ENCODE data around the gene BFSP1.

BFSP1 gene

DNA sequence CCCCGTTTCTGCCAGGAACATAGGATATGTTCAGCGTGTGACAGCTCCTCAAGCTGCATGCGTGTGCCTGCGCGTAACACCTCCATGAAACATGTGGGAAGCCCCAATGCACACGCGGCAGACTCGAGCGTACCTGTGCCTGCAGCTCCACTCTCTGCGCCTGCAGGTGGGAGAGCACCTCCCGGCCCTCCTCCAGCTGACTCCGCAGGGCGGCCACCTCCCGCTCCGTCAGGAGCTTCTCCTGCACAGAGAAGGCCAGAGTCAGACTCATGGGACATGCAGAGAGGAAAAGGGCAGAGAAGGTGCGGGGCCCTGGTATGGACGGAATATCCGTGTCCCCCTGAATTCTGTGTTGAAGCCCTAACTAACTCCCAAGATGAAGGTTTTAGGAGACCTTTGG is 22.4 kb downstream of the BFSP1 start:
- no CpG with 5 or more reads among the region's 18 CpGs for WGBS (ENCODE audit: extremely low coverage, insufficient coverage, insufficient read length)
- no peak overlapping the region for H4K91ac ChIP-seq (ENCODE audit: low read depth, low read length)
- no peak overlapping the region for H4K12ac ChIP-seq (ENCODE audit: low read depth, low read length)
- no peaks in the 10 kb centered on the region for H3K9me3 ChIP-seq (ENCODE audit: insufficient read depth, low read depth, low read length)
- H3K79me2 ChIP-seq (ENCODE audit: control insufficient read depth, insufficient read depth, low read length, poor library complexity): peaks cover 2% of the 10 kb centered on the region
- H2AFZ ChIP-seq (ENCODE audit: insufficient read depth, low read length, poor library complexity): no peak overlapping the region
- H3K18ac ChIP-seq (ENCODE audit: low read length): no peak overlapping the region
- no peak overlapping the region for H3K4me2 ChIP-seq (ENCODE audit: low read length)
- no peak overlapping the region for H2BK5ac ChIP-seq (ENCODE audit: low read depth, low read length, poor library complexity)
- H3K9ac ChIP-seq (ENCODE audit: low read length): no peak overlapping the region
- no peak overlapping the region for H2AK5ac ChIP-seq (ENCODE audit: low read length)
- no peak overlapping the region for H2BK12ac ChIP-seq (ENCODE audit: low read length)
- H3K14ac ChIP-seq (ENCODE audit: low read length): no peak overlapping the region
- no peak overlapping the region for H3K4me3 ChIP-seq (ENCODE audit: low read depth, low read length)
- H3K27me3 ChIP-seq (ENCODE audit: insufficient read depth, low read length): no peaks in the 10 kb centered on the region
- DNase-seq: no peak
- H3K79me1 ChIP-seq (ENCODE audit: low read length): peaks cover 2% of the 10 kb centered on the region
- no peaks in the 10 kb centered on the region for H3K36me3 ChIP-seq (ENCODE audit: control insufficient read depth in 1 of 2, insufficient read depth in 2 of 2, low read length in 2 of 2)
- H4K8ac ChIP-seq (ENCODE audit: low read depth, low read length): no peak overlapping the region
- peaks cover 0 to 4% of the 10 kb centered on the region in 2 experiments for H3K4me1 ChIP-seq (ENCODE audit: control insufficient read depth in 1 of 2, insufficient read depth in 2 of 2, low read length in 2 of 2)
- no peak overlapping the region for H3K27ac ChIP-seq (ENCODE audit: low read depth, low read length)
- no peak overlapping the region for H3K4ac ChIP-seq (ENCODE audit: low read depth, low read length)
- no peak overlapping the region for H2BK120ac ChIP-seq (ENCODE audit: insufficient read depth, low read length, poor library complexity)
- H3K23ac ChIP-seq (ENCODE audit: low read length): no peak overlapping the region

GRCh38 chr20:17507531-17507930 is 23.6 kb downstream of the BFSP1 start:
- H3K4ac ChIP-seq (ENCODE audit: low read depth, low read length): no peak overlapping the region
- H3K79me1 ChIP-seq (ENCODE audit: low read length): no peaks in the 10 kb centered on the region
- H4K91ac ChIP-seq (ENCODE audit: low read depth, low read length): no peak overlapping the region
- no peak overlapping the region for H3K18ac ChIP-seq (ENCODE audit: low read length)
- no peak overlapping the region for H3K23ac ChIP-seq (ENCODE audit: low read length)
- H3K27me3 ChIP-seq (ENCODE audit: insufficient read depth, low read length): no peaks in the 10 kb centered on the region
- DNase-seq: no peak
- no peaks in the 10 kb centered on the region for H3K36me3 ChIP-seq (ENCODE audit: control insufficient read depth in 1 of 2, insufficient read depth in 2 of 2, low read length in 2 of 2)
- H3K4me3 ChIP-seq (ENCODE audit: low read depth, low read length): no peak overlapping the region
- H4K12ac ChIP-seq (ENCODE audit: low read depth, low read length): no peak overlapping the region
- no peak overlapping the region for H4K8ac ChIP-seq (ENCODE audit: low read depth, low read length)
- H3K4me2 ChIP-seq (ENCODE audit: low read length): no peak overlapping the region
- no peak overlapping the region for H2BK5ac ChIP-seq (ENCODE audit: low read depth, low read length, poor library complexity)
- no peak overlapping the region for H2BK12ac ChIP-seq (ENCODE audit: low read length)
- H2AFZ ChIP-seq (ENCODE audit: insufficient read depth, low read length, poor library complexity): no peak overlapping the region
- no CpG with 5 or more reads among the region's 5 CpGs for WGBS (ENCODE audit: extremely low coverage, insufficient coverage, insufficient read length)
- no peak overlapping the region for H3K14ac ChIP-seq (ENCODE audit: low read length)
- no peaks in the 10 kb centered on the region for H3K9me3 ChIP-seq (ENCODE audit: insufficient read depth, low read depth, low read length)
- no peak overlapping the region for H3K9ac ChIP-seq (ENCODE audit: low read length)
- H3K4me1 ChIP-seq (ENCODE audit: control insufficient read depth in 1 of 2, insufficient read depth in 2 of 2, low read length in 2 of 2): peaks cover 0 to 4% of the 10 kb centered on the region in 2 experiments
- H2AK5ac ChIP-seq (ENCODE audit: low read length): no peak overlapping the region
- no peak overlapping the region for H2BK120ac ChIP-seq (ENCODE audit: insufficient read depth, low read length, poor library complexity)
- H3K27ac ChIP-seq (ENCODE audit: low read depth, low read length): no peak overlapping the region
- peaks cover 2% of the 10 kb centered on the region for H3K79me2 ChIP-seq (ENCODE audit: control insufficient read depth, insufficient read depth, low read length, poor library complexity)

DNA sequence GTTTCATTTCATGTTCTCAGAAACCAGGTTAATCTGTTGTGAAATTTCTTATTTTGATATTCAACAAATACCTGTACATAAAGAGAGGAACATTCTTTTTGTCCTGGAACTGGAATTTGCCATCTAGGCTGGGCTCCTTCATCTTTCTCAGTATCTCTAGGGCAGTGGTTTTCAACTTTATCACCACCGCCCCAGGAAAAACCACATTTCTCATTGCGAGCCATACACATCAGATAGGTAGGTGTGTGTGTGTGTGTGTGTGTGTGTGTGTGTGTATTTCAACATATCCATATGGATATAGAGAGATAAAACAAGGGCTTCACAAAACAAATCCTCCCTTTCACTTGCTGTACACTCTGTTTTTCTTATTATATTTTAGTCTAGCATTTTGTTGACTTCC is 24.1 kb downstream of the BFSP1 start:
- H3K27ac ChIP-seq (ENCODE audit: low read depth, low read length): no peak overlapping the region

DNA sequence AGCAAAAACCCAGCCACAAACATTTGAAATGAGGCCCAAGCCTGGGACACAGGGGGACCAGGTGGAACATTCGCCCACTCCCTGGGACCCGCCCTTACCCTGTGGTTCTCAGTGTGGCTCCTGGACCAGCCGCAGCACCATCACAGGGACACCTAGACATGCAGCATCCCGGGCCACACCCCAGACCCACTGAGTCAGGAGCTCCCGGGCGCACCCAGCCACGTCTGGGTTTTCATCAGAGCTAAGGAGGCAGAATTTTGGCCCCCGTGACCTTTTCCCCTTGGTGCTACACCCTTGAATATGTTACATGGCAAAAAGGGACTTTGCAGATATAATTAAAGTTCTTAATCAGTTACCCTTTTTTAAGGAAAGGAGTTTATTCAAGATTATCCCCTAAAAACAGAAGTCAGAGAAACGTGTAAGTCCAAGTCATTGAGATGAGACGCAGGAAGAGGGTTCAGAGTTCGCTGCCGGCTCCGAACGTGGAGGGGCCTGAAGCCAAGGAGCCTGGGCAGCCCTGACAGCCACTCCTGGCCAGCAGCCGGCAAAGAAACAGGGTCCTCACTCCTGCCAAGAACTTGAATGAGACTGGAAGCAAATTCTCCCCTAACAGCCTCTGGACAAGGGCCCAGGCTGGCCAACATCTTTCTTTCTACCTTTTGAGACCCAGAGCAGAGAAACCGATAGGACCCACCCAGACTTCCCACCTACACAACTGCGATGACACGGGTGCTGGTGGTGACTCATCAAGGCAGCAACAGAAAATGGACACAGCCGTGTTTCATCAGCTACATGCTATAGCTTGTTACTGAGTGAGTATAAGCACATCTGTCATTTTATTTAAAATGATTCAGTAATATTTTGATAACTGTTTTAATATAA is 25.3 kb downstream of the BFSP1 start:
- Histone ChIP-seq H3K4me1 (ENCODE audit: control insufficient read depth in 1 of 2, insufficient read depth in 2 of 2, low read length in 2 of 2) (peaks cover 0 to 4% of the 10 kb centered on the region in 2 experiments), H4K8ac (ENCODE audit: low read depth, low read length) (peak overlapping the region; percentile 3), H3K79me1 (ENCODE audit: low read length) (no peaks in the 10 kb centered on the region), H3K4me2 (ENCODE audit: low read length) (peak overlapping the region; percentile 99), H3K23ac (ENCODE audit: low read length) (no peak overlapping the region), H2AFZ (ENCODE audit: insufficient read depth, low read length, poor library complexity) (no peak overlapping the region), H3K18ac (ENCODE audit: low read length) (no peak overlapping the region), H2BK12ac (ENCODE audit: low read length) (no peak overlapping the region), H3K27me3 (ENCODE audit: insufficient read depth, low read length) (no peaks in the 10 kb centered on the region), H2BK120ac (ENCODE audit: insufficient read depth, low read length, poor library complexity) (no peak overlapping the region), H3K36me3 (ENCODE audit: control insufficient read depth in 1 of 2, insufficient read depth in 2 of 2, low read length in 2 of 2) (no peaks in the 10 kb centered on the region), H2AK5ac (ENCODE audit: low read length) (no peak overlapping the region), H3K79me2 (ENCODE audit: control insufficient read depth, insufficient read depth, low read length, poor library complexity) (peaks cover 2% of the 10 kb centered on the region), H4K91ac (ENCODE audit: low read depth, low read length) (peak overlapping the region; percentile 16), H3K9me3 (ENCODE audit: insufficient read depth, low read depth, low read length) (no peaks in the 10 kb centered on the region), H3K27ac (ENCODE audit: low read depth, low read length) (no peak overlapping the region), H3K9ac (ENCODE audit: low read length) (no peak overlapping the region), H2BK5ac (ENCODE audit: low read depth, low read length, poor library complexity) (no peak overlapping the region), H3K4ac (ENCODE audit: low read depth, low read length) (no peak overlapping the region), H3K14ac (ENCODE audit: low read length) (no peak overlapping the region), H3K4me3 (ENCODE audit: low read depth, low read length) (peak overlapping the region; percentile 67), H4K12ac (ENCODE audit: low read depth, low read length) (no peak overlapping the region)
- WGBS (ENCODE audit: extremely low coverage, insufficient coverage, insufficient read length): no CpG with 5 or more reads among the region's 19 CpGs
- peak; percentile 87 to 88 for DNase-seq

More for the DNA sequence above, 24.1 kb downstream of the BFSP1 start:
- Histone ChIP-seq H2AK5ac (ENCODE audit: low read length) (no peak overlapping the region), H3K4me1 (ENCODE audit: control insufficient read depth in 1 of 2, insufficient read depth in 2 of 2, low read length in 2 of 2) (peaks cover 0 to 4% of the 10 kb centered on the region in 2 experiments), H3K23ac (ENCODE audit: low read length) (no peak overlapping the region), H4K12ac (ENCODE audit: low read depth, low read length) (no peak overlapping the region), H3K18ac (ENCODE audit: low read length) (no peak overlapping the region), H3K9ac (ENCODE audit: low read length) (no peak overlapping the region), H2AFZ (ENCODE audit: insufficient read depth, low read length, poor library complexity) (no peak overlapping the region), H3K14ac (ENCODE audit: low read length) (no peak overlapping the region), H2BK12ac (ENCODE audit: low read length) (no peak overlapping the region), H3K9me3 (ENCODE audit: insufficient read depth, low read depth, low read length) (no peaks in the 10 kb centered on the region), H4K8ac (ENCODE audit: low read depth, low read length) (no peak overlapping the region), H3K79me2 (ENCODE audit: control insufficient read depth, insufficient read depth, low read length, poor library complexity) (peaks cover 2% of the 10 kb centered on the region), H3K4ac (ENCODE audit: low read depth, low read length) (no peak overlapping the region), H3K36me3 (ENCODE audit: control insufficient read depth in 1 of 2, insufficient read depth in 2 of 2, low read length in 2 of 2) (no peaks in the 10 kb centered on the region), H3K27me3 (ENCODE audit: insufficient read depth, low read length) (no peaks in the 10 kb centered on the region), H3K4me2 (ENCODE audit: low read length) (no peak overlapping the region), H4K91ac (ENCODE audit: low read depth, low read length) (no peak overlapping the region), H2BK120ac (ENCODE audit: insufficient read depth, low read length, poor library complexity) (no peak overlapping the region), H2BK5ac (ENCODE audit: low read depth, low read length, poor library complexity) (no peak overlapping the region), H3K4me3 (ENCODE audit: low read depth, low read length) (no peak overlapping the region), H3K79me1 (ENCODE audit: low read length) (no peaks in the 10 kb centered on the region)
- DNase-seq: peak; percentile 91 to 98
- no CpG with 5 or more reads among the region's 2 CpGs for WGBS (ENCODE audit: extremely low coverage, insufficient coverage, insufficient read length)
